HG02571 (cell line): Measurements from ENCODE around the gene RBBP8NL.

Experiments
- ATAC-seq: cut with Tn5 transposase; IDR thresholded peaks from one replicate; pipeline ENCODE4 v1.9.1; 2021; ENCODE audit warnings: mild to moderate bottlenecking, moderate library complexity; ENCODE audit not compliant: unreplicated experiment

RBBP8NL gene

GRCh38 chr20:62462976-62463592, 35.7 kb upstream of the RBBP8NL start:
- no peak for ATAC-seq

GRCh38 chr20:62461834-62462233, 34.5 kb upstream of the RBBP8NL start:
- ATAC-seq, result no peak

DNA sequence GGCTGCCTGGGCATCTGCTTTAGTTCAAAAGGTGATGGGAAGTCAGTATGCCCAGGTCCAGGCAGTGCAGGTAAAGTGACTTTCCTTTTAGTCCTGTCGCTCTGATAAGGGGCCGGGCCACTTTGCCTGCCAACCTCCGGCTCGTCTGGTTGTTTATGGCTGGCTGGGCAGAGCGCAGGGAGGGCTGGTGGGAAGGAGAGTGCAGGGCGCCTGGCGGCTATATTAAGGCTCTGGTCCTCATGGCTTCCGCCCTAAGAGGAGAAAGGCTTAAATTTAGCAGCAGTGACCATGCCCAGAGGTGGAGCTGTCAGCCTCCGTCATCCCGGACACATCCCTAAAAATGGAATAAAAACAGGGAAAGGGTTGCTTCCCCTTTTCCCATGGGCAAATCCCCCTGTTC, 33.8 kb upstream of the RBBP8NL start:
- no peak for ATAC-seq

DNA sequence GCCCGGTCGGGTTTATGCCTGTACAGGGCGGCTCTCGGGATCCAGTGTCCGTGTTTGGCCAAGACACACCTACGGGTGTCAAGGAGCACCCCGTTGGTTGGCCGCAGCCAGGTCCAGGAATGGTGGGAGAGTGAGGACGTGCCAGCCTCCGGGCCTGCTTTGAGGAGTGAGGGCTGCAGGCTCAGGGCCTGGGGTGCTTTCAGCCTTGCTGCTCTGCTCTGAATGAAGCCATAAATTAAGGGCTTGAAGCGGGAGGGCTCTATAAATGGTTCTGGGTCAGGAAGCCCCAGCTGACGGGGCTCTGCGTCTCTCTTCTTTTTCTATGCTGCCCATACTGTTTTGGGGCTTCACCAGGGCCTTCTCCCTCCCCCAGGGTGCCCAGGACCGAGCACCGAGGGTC, 33.3 kb upstream of the RBBP8NL start:
- no peak for ATAC-seq

- no peak for ATAC-seq
Measured at GRCh38 chr20:62459488-62459887, 32.1 kb upstream of the RBBP8NL start.

DNA sequence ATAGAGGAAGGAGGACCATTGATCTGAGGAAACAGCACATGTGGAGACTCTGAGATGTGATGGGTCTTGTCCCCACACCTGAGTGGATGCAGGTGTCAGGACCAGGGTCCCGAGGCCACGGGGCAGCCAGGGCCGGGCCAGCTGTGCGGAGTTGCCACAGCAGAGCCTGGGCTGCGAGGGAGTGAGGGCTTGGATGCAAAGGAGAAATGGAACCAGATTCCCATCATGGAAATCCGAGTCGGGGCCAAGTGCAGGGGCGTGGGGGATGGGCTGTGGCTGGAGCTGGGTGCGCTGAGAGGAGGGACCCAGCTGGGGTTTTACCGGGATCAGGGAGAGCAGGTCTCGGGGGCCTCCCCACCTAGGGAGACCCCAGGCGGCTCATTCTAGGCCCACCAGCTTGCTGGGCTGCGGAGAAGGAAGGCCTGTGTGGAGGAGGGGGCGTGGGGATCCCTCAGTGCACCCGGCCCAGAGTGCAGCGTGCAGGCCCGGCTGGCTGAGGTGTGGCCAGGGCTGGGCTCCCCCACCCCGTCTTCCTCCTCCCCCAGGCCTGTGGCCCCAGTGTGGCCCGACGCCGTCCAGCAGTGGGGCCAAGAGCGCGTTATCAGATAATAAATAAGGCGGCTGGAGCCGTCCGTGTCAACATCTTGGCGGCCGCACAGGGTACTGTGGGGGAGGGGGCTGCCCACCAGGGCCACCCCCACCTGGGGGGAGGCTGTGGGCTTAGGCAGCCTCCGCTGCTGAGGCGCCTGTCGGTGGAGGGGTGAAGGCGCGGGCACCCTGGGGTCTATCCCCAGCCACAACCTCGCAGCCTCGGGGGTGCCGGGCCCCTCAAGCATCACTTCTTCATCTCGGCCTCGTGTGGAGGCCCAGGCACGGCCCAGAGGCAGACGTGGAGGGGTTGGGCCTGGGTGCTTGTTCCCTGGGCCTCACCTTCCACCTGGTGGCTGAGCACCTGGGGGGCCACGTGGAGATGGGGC, 31.2 kb upstream of the RBBP8NL start:
- no peak for ATAC-seq

DNA sequence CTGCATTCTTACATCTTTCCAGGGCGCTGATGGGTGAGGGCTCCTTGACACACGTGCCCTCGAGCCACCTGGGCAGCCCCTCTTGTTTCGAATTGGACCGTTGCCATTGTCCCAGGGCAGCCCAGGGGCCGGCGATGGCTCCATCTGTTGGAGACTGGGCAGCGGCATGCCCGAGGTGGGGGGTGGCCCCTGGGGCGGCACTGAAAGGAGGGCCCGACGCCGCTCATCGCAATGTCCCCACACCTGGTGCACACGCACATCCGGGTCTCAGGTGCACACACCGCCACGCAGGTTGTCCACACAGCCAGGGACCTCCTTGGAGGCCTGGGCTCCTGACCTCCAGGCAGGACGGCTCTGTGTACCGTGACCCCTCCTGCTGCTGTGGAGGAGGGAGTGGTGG, 30.5 kb upstream of the RBBP8NL start:
- ATAC-seq, result no peak

- no peak for ATAC-seq
Measured at GRCh38 chr20:62457098-62457497, 29.8 kb upstream of the RBBP8NL start.

- ATAC-seq, result no peak
Measured at GRCh38 chr20:62455929-62456328, 28.6 kb upstream of the RBBP8NL start.

DNA sequence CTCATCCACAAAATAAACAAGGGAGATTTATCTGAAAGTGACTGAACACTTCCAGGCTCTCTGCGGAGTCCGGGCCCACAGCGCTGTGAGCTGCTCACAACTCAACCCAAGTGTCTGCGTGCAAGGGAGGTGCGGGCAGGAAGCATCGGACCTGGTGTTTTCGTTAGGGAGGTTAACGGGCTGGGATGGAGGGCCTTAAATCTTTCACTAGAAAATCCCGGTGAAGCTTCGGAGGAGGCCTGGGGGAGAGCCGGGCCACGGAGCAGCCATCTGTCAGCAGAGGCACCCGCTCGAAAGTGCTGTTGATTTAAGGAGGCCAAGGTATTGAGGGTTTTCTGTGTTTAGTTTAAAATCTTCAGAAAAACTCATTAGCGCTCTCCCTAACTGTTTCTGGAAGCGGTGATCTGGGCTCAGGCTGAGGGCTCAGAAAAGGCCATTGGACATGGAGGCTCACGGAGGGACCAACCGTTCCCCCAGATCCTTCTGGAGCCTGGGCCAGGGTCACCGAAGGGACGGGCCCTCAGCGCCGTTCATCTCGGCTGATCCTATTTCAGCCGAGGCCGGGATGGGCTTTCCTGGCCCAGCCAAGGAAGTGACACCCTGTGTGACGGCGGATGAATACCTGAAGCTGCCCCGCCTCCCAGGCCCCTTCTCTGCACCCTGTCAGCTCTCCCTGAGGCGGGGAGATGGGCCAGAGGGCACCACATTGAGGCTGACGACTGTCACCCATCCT, 27.7 kb upstream of the RBBP8NL start:
- ATAC-seq, result no peak

DNA sequence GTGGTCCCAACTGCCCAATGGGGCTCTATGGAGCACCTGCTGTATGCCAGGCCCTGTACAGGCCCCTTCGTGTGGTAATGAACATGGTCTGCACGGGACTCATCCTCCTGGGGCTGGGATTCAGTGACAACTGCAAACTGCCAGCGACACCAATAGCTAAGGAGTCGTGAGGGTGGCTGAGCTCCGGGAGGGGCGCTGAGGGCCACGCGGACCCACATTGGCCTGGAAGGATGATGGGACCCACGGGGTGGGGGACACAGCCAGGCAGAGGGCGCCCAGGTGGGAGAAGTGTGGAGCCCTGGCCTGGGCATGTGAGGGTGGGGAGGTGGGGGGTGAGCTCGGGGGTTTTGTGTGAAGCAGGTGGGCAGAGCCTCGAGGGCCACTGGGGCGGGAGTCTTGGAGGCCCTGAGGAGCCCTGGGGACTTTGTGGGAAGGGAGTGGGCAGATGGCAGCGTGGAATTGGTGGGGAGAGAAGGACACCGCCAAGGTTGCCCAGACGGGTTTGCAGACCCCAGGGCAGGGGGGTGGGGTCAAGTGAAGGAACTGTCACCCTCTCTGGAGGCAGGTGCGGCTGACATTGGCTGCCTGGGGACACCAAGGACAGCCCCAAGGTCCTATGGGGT, 26.0 kb upstream of the RBBP8NL start:
- ATAC-seq, result no peak

DNA sequence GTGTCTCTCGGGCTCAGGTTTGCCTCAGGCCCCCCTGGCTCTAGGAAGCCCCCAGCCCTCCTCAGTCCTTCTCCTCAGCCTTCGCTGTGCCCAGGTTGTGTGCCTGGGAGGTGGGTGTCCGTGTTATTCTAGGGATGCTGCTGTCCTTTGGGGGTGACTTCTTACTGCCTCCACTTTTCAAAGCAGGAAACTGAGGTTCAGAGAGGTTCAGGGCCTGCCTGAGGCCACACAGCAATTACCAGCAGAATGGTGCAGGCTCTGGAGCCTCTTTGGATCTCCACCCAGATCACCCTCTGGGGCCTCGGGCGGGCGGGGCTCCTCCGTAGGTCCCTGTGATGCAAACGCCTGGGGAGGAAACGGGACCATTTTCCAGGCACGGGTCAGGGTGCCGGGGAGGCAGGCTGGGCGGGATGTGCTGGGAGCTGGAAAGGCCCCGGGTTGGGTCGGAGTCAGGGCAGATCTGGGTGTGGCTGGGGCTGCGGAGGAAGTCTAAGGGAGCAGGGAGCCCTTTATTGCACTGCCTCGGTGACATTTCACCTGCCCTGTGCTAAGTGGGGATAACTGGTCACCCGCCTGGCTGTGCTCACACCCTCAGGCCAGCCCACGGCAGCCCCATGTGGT, 25.2 kb upstream of the RBBP8NL start:
- no peak for ATAC-seq

GRCh38 chr20:62451970-62452369, 24.6 kb upstream of the RBBP8NL start:
- no peak for ATAC-seq

DNA sequence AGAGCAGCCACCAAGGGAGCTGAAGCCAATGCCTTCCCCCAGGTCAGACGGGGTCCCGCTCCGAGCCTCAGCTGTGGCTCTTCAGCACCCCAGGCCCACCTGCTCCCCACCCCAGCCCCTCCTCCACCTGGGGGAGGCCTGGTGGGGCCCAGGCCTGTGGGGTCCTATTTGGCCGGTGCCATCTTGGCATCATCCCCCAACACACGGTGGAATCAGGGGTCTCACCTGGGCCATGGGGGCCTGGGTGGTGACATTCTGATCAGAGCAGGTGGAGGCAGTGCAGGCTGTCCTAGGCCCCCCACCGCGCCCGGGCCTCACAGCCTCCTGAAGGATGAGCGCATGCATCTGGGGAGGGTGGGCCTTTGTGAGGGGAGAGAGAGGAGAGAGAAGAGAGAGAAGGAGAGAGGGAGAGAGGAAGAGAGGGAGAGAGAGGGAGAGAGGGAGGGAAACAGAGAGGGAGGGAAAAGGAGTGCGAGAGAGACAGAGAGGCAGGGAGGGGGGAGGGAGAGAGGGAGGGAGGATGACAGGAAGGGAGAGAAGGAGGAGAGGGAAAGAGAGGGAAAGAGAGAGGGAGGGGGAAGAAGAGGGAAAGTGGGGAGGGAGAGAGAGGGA, 23.9 kb upstream of the RBBP8NL start:
- ATAC-seq, result no peak

- ATAC-seq, result no peak
Measured at GRCh38 chr20:62449951-62450691, 22.8 kb upstream of the RBBP8NL start.

GRCh38 chr20:62448788-62449187, 21.4 kb upstream of the RBBP8NL start:
- no peak for ATAC-seq

DNA sequence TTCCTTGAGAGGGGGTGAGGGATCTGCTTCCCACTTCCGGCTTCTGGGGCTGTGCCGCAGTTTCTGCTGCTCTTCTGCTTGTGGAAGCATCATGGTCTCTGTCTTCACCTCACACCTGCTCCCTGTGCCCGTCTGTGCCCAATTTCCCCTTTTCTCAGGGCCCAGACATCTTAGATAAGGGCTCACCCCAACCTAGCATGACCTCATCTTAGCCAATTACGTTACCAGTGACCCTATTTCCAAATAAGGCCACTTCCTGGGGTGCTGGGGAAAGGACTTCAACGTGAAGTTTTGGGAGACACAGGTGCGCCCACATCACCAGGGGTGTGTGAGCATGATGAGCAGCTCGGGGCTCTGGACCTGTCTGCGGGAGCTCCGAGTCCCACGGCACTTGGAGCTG, 20.7 kb upstream of the RBBP8NL start:
- no peak for ATAC-seq

GRCh38 chr20:62446888-62447869, 19.8 kb upstream of the RBBP8NL start:
- ATAC-seq, result no peak
